ENCODE results near the gene PKN2.
"Not testable (repeated sequence)": the region's sequence is repeated elsewhere in the genome, so short reads cannot be mapped to it uniquely, and the experiment has no call there.

GRCh38 chr1:88819642-88820041 lies 135.6 kb downstream of the PKN2 start:
- not testable (repeated sequence) for TF ChIP-seq CTCF (IDR thresholded peaks at IDR 0.05 in 8 of 11, conservative IDR thresholded peaks at IDR 0.05 in 3 of 11); POLR2AphosphoS5 (IDR thresholded peaks at IDR 0.05); POLR2A (IDR thresholded peaks at IDR 0.05)
